Activated CD4-positive, alpha-beta T cell treated with anti-CD3 and anti-CD28 coated beads, Interleukin-2, amount 50 U/mL, for 1 hour (primary cell): ENCODE data around the gene SLC24A4.

Source experiments
- DNase-seq: peaks from one replicate; pipeline ENCODE4 v3.0.0-alpha.2; 2020

Gene SLC24A4

DNA sequence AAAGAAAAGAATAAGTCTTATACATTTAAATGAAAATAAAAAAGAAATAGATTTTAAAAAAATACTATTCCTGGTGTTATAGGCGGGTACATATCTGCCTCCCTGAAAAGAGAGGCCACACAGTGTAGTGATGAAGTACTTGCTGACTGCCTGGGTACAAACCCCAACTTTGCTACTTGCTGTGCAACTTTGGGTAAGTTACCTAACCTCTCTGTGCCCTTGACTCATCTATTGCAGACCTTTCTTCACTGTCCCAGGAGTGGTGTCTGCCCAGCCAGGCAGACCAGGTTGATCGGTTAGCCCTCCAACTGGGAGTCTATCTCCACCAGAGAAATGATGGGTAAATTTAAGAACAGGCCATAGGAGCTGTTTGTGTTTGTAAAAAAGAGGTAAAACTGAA lies 82.0 kb downstream of the SLC24A4 start:
- no peak for DNase-seq

DNA sequence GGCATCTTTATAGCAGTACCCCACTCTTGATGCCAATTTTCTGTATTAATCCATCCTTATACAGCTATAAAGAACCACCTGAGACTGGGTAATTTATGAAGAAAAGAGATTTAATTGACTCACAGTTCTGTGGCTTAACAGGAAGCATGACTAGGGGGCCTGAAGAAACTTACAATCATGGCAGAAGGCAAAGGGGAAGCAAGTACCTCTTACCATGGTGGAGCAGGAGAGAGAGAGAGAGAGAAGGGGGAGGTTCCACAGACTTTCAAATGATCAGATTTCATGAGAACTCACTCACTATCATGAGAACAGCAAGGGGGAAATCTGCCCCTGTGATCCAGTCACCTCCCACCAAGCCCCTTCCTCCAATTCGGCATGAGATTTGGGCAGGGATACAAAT lies 84.4 kb downstream of the SLC24A4 start:
- DNase-seq = no peak

DNA sequence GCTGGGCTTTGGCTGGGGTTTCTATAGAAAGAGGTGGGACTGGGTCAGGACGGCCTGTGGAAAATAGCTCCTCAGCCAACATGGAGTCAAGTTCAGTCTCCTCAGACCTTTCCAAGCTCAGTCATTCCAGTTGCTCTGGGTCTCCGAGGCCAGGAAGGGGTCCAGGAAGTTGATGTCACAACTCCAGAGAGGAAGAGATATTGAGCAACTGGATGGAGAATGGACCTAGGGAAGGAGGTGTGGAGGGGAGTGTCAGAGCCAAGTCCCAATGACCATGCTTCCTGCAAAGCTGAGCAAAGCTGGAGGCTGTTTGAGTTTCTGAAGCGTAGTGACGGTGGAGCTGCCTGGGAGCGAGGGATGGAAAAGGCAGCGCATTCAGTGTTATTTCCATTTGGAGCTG lies 86.1 kb downstream of the SLC24A4 start:
- no peak for DNase-seq

GRCh38 chr14:92411135-92411534 lies 88.2 kb downstream of the SLC24A4 start:
- no peak for DNase-seq

DNA sequence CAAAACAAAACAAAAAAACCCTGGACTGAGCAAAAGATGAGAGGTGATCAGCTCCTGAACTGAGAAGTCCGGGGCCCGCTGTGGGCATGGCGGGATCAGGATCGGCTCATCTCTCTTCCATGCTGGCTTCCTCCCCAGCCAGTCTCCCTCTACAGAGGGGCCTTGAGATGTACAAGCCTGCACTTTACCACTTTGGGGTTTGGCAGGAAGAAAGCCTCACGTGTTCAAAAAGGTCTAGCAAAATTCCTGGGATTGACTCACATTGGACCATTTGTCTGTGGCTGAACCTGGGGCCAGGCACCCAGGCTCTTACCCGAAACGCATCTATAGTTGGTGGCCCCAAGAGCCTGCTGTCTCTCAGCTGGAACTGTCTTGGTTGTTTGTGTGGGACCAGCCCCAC lies 89.0 kb downstream of the SLC24A4 start:
- DNase-seq = no peak

DNA sequence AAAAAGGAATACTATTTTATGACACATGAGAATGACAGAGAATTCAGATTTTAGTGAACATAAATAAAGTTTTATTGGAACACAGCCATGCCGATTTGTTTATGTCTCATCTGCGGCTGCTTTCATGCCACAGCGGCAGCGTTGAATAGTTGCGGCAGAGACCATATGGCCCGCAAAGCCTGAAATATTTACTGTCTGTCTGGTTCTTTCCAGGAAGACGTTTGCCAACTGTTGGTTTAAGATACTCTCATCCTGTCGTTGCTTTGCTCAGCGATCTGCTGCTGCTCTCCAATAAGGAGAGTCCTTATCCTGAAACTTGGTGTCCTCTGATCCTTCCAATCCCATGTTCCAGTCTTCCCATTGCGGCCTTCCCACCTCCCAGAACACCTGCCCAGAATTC lies 89.9 kb downstream of the SLC24A4 start:
- DNase-seq = no peak

DNA sequence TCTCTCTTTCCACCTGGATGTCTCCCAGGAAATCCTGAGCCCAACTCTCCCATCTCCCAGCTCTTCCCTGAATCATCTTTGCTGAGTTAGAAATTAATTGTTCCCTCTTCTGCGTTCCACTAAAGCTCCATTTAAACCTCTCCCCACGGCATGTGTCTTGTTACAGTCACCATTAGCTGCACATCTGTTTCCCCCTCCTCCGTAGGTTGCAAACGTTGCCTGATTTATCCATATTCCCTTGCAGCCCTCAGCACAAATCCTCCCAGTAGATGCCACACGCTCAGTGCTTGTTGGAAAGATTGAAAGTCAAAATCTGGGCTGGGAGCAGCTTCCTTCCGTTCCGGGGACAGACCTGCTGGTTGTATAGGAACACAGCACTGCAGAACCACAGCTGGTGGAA lies 90.4 kb downstream of the SLC24A4 start:
- no peak for DNase-seq

GRCh38 chr14:92414690-92415445 lies 91.9 kb downstream of the SLC24A4 start:
- no peak for DNase-seq

- DNase-seq = no peak
Observed at GRCh38 chr14:92415969-92416368, 93.0 kb downstream of the SLC24A4 start.

DNA sequence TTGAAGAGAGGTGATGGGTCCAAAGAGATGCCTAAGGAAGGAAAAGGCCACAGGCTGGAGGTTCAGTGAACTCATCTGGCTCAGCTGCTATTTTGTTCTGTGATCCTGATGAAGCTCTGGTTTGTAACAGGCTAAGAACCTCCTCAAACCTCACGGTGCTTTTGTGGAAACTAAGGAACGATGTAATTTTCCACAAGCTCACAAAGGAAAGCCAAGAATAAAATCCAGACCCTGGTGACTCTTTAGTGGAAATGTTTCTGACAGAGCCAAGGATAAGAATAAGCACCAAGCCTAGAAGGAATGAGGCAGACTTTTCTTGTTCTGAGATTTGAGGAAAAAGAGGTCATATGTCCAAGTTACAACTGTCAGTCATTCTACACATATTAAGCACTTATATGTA lies 93.6 kb downstream of the SLC24A4 start:
- DNase-seq = no peak

- no peak for DNase-seq
Observed at GRCh38 chr14:92417759-92418158, 94.8 kb downstream of the SLC24A4 start.

GRCh38 chr14:92421751-92422150 lies 98.8 kb downstream of the SLC24A4 start:
- no peak for DNase-seq

GRCh38 chr14:92425101-92425500 lies 102.1 kb downstream of the SLC24A4 start:
- DNase-seq = no peak

DNA sequence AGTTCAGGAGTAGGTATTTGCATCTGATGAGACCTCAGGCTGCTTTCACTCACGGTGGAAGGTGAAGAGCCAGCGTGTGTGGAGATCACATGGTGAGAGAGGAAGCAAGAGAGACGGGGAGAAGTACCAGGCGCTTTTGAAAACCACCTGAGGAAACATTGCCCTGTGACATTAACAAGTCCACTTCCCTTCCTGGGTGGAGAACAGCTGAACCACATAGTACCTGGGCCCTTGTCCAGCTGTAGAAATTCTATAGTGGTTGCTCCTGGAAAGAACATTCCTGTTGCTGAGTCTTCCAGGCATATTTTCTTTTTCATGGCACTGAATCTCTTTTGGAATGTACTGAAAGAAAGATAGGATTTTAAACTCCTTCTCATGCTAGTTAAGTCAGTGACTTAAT lies 103.3 kb downstream of the SLC24A4 start:
- no peak for DNase-seq

GRCh38 chr14:92427096-92427495 lies 104.1 kb downstream of the SLC24A4 start:
- DNase-seq = no peak

DNA sequence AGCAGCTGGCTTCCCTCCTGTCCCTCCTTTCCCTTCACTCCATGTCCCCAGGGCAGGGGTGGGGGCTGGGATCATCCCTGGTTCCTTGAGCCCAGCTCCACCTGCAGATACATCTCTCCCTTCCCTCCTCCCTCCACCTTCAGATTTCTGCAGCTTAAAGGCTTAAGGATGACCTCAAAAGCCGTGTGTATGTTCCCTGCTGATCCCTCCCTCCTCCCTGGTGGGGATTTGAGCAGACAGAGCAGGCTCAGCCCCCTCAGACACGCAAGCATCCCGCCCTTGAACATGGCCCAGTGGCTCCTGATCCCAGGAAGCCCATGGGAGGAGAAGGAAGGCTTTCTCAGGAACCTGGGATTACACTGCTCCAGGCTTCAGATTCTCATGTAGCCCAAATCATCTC lies 107.7 kb downstream of the SLC24A4 start:
- no peak for DNase-seq

DNA sequence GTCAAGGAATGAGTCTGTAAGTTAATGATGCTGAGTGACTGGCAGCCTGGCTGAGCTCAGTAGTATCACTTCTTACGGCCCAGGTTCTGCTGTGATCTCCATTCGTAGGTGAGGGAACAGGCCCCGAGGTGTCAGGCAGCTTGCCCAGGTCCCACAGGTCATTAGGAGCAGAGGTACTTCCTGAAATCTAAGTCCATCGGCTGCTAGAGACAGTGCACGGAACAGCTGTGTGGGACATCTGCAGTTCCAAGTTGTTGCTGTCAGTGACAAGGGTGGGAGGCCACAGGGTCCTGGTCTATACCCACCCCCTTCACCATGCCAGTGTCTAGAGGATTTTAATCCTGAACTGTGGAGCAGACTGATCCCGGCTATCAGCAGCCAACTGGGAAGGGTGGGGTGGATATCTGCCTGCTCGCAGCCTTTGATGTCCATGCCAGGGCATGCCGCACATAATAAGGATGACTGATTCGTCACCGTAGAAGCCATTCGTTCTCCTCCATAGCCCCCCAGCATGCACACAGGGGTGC lies 108.3 kb downstream of the SLC24A4 start:
- DNase-seq = no peak

GRCh38 chr14:92433407-92433806 lies 110.4 kb downstream of the SLC24A4 start:
- DNase-seq = no peak

- DNase-seq = no peak
Observed at GRCh38 chr14:92435154-92435553, 112.2 kb downstream of the SLC24A4 start.

GRCh38 chr14:92436115-92436776 lies 113.3 kb downstream of the SLC24A4 start:
- DNase-seq = no peak

DNA sequence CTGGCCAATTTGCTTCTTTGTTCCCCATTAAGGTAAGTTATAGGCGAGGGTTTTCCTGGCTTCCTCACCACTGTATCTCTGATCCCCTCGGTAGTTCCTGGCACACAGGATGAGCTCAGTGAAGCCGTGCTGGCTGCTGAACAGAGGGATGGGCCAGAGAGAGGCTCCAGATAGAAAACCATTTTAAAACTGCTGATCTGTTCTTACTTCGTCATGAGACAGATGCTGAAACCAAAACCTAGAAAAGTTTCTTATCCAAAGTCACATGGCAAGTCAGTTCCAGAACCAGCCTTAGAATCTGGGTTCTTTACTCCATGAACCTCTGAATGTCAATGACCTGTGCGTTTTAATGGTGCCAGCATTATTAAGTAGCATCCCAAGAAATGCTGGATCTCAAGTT lies 114.3 kb downstream of the SLC24A4 start:
- DNase-seq = no peak

DNA sequence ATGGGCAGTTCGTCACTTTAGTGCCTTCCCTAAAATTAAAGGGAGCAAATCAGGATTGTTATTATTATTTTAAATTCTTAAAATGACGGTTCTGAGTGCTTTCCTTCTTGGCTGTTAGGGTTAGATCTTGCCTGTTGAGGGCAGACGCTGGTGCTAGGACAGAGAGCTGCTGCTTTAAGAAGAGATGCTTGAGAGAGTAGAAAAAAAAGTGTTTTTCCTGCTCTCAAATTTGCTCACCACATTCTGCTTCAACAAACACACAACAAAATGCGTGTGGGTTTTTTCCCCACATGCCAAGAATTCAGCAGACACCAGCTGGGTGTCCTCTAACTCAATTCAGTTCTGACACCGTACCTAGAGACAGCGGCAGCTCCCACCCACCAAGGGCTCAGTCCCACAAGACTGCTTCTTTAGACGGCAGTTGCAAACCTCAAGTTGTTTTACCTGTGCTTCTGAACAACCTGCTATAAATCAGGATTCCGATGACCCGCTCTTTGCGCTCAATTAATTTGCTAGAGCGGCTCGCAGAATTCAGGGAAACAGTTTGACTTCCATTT lies 114.8 kb downstream of the SLC24A4 start:
- no peak for DNase-seq

- DNase-seq = no peak
Observed at GRCh38 chr14:92439537-92440344, 116.8 kb downstream of the SLC24A4 start.
